ENCODE data around the gene FAS. TPM values are rescaled to one million over a fixed set of nuclear protein-coding genes. Genes with fewer than 3 reads are reported as not detected.

FAS gene
- total RNA-seq, 2 experiments from 2014 or later = 48.6 to 49.0 TPM

DNA sequence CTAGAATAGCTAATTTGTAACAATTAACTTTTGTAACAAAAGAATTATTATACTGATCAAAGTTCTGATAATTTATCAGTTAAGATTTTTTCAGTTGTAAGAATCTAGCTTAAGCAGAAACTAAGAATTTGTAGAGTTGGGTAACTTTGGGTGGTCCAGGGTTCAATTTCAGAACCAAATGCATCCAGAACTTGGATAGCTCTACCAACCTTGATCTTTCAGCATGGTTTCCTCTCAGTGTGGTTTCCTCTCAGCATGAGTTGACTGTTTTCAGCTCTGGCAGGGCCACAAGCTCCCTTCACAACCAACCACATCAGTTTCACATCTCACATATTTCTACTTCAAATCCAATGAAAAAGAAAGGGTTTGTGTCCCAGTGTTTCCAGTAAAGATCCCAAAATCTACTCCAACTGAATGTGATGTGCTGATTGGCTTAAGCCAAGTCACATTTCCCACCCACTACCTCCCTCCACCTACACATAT lies 3.3 kb upstream of the FAS start:
- H3K9me3 Mint-ChIP-seq = peaks cover 13% of the 10 kb centered on the region
- H3K4me1 Mint-ChIP-seq (ENCODE audit: low read depth) = peaks cover 42% of the 10 kb centered on the region
- DNase-seq (peak; percentile 50), ATAC-seq (no peak)
- POLR2A ChIA-PET = interaction anchor here (0.9 to 1.9 kb wide), 3 partner anchors 9 to 221 kb away, joined by 3 to 4 read pairs (median 3); no protein-coding TSS in a partner anchor
- peaks cover 25% of the 10 kb centered on the region for H3K36me3 Mint-ChIP-seq (ENCODE audit: low read depth)
- intact Hi-C loops (cut with micrococcal nuclease) = loop anchor here (10.0 kb wide), 1 partner anchor 52 kb away; no protein-coding TSS in a partner anchor
- H3K4me3 Mint-ChIP-seq = no peak overlapping the region
- H3K27ac Mint-ChIP-seq = peak overlapping the region; percentile 52
- H3K27me3 Mint-ChIP-seq = no peaks in the 10 kb centered on the region
- CTCF ChIA-PET = interaction anchor here (0.8 to 2.7 kb wide), 24 partner anchors 8 to 232 kb away, joined by 3 to 19 read pairs (median 4); partner anchors contain the start of gene CH25H
- TF ChIP-seq, protein P1, sequence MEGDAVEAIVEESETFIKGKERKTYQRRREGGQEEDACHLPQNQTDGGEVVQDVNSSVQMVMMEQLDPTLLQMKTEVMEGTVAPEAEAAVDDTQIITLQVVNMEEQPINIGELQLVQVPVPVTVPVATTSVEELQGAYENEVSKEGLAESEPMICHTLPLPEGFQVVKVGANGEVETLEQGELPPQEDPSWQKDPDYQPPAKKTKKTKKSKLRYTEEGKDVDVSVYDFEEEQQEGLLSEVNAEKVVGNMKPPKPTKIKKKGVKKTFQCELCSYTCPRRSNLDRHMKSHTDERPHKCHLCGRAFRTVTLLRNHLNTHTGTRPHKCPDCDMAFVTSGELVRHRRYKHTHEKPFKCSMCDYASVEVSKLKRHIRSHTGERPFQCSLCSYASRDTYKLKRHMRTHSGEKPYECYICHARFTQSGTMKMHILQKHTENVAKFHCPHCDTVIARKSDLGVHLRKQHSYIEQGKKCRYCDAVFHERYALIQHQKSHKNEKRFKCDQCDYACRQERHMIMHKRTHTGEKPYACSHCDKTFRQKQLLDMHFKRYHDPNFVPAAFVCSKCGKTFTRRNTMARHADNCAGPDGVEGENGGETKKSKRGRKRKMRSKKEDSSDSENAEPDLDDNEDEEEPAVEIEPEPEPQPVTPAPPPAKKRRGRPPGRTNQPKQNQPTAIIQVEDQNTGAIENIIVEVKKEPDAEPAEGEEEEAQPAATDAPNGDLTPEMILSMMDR (IDR thresholded peaks at IDR 0.05) = peak; percentile 5

DNA sequence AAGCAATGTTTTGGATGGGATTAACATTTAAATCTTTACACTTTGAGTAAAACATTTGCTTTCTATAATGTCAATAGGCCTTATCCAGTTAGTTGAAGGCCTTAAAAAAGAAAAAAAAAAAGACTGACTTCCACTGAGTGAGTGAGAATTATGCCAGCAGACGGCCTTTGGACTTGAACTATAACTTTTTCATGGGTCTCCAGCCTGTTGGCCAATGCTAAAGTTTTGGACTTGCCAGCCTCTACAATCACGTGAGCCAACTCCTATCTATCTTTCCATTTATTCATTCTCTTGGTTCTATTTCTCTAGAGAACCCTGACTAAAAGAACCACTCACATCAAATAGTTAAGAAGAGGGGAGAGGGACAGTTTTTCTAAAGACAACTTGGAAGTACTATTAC lies 2.8 kb upstream of the FAS start:
- TF ChIP-seq, protein P1 (IDR thresholded peaks at IDR 0.05) = no peak
- H3K9me3 Mint-ChIP-seq = peaks cover 13% of the 10 kb centered on the region
- H3K27ac Mint-ChIP-seq = peak overlapping the region; percentile 72
- DNase-seq (no peak), ATAC-seq (no peak)
- CTCF ChIA-PET = interaction anchor here (0.8 to 2.7 kb wide), 19 partner anchors 8 to 230 kb away, joined by 3 to 19 read pairs (median 4); partner anchors contain the start of gene CH25H
- H3K36me3 Mint-ChIP-seq (ENCODE audit: low read depth) = peaks cover 28% of the 10 kb centered on the region
- H3K4me1 Mint-ChIP-seq (ENCODE audit: low read depth) = peaks cover 45% of the 10 kb centered on the region
- H3K4me3 Mint-ChIP-seq = no peak overlapping the region
- POLR2A ChIA-PET = interaction anchor here (0.9 to 1.9 kb wide), 3 partner anchors 9 to 220 kb away, joined by 3 to 4 read pairs (median 3); no protein-coding TSS in a partner anchor
- intact Hi-C loops (cut with micrococcal nuclease) = loop anchor here (10.0 kb wide), 1 partner anchor 53 kb away; no protein-coding TSS in a partner anchor
- H3K27me3 Mint-ChIP-seq = no peaks in the 10 kb centered on the region

DNA sequence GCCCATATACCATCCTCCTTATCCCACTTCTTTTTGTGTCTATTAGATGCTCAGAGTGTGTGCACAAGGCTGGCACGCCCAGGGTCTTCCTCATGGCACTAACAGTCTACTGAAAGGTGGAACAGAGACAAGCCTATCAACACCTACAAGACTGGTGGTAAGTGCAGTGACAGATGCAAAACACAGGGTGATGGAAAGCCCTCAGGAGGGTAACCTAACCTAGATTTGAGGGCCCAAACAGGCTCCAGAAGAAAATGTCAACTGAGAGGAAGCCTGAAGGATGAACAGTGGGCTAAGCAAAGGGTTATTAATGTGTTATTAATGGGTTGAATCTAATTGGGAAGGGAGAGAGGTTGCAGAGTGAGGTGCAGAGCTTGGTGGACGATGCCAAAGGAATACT lies 1.2 kb upstream of the FAS start:
- Mint-ChIP-seq H3K4me1 (ENCODE audit: low read depth) (peaks cover 49% of the 10 kb centered on the region), H3K27ac (peak overlapping the region; percentile 96), H3K36me3 (ENCODE audit: low read depth) (peaks cover 31% of the 10 kb centered on the region), H3K4me3 (peak overlapping the region; percentile 86), H3K9me3 (peaks cover 13% of the 10 kb centered on the region), H3K27me3 (no peaks in the 10 kb centered on the region)
- CTCF ChIA-PET = interaction anchor here (0.9 to 4.6 kb wide), 7 partner anchors 8 to 228 kb away, joined by 3 to 35 read pairs (median 5); no protein-coding TSS in a partner anchor
- TF ChIP-seq, protein P1 (IDR thresholded peaks at IDR 0.05) = no peak
- intact Hi-C loops (cut with micrococcal nuclease) = loop anchor here (10.0 kb wide), 1 partner anchor 55 kb away; no protein-coding TSS in a partner anchor
- POLR2A ChIA-PET = interaction anchor here (1.1 to 4.5 kb wide), 7 partner anchors 8 to 163 kb away, joined by 3 to 56 read pairs (median 5); partner anchors contain the start of gene STAMBPL1
- no peak for DNase-seq
- ATAC-seq = no peak

DNA sequence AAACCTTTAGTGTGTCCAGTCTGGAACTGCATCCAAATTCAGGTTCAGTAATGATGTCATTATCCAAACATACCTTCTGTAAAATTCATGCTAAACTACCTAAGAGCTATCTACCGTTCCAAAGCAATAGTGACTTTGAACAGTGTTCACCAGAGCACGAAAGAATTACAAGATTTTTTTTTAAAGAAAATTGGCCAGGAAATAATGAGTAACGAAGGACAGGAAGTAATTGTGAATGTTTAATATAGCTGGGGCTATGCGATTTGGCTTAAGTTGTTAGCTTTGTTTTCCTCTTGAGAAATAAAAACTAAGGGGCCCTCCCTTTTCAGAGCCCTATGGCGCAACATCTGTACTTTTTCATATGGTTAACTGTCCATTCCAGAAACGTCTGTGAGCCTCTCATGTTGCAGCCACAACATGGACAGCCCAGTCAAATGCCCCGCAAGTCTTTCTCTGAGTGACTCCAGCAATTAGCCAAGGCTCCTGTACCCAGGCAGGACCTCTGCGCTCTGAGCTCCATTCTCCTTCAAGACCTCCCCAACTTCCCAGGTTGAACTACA lies 694 bp upstream of the FAS start:
- DNase-seq (peak; percentile 16), ATAC-seq (peak; percentile 1)
- Mint-ChIP-seq H3K36me3 (ENCODE audit: low read depth) (peaks cover 31% of the 10 kb centered on the region), H3K4me3 (peak overlapping the region; percentile 86), H3K27me3 (no peaks in the 10 kb centered on the region), H3K9me3 (peaks cover 13% of the 10 kb centered on the region), H3K27ac (peak overlapping the region; percentile 96), H3K4me1 (ENCODE audit: low read depth) (peaks cover 48% of the 10 kb centered on the region)
- intact Hi-C loops (cut with micrococcal nuclease) = loop anchor here (5.0 to 10.0 kb wide), 2 partner anchors 55 to 153 kb away; no protein-coding TSS in a partner anchor
- TF ChIP-seq, protein P1 (IDR thresholded peaks at IDR 0.05) = no peak
- CTCF ChIA-PET = interaction anchor here (0.8 to 4.6 kb wide), 14 partner anchors 9 to 399 kb away, joined by 3 to 35 read pairs (median 4); no protein-coding TSS in a partner anchor
- POLR2A ChIA-PET = interaction anchor here (1.0 to 4.5 kb wide), 15 partner anchors 8 to 262 kb away, joined by 3 to 56 read pairs (median 5); partner anchors contain the start of genes LIPA and STAMBPL1

Data from activated CD8-positive, alpha-beta T cell treated with anti-CD3 and anti-CD28 coated beads for 36 hours (primary cell).